NCI-H2227 treated with DMSO at 0.1 percent for 48 hours (cell line): ENCODE measurements around the gene BCL11A.

Experiments
- DNase-seq: peaks from one replicate; lab custom pipeline; 2025; lab: John Stamatoyannopoulos, UW

The BCL11A gene

DNA sequence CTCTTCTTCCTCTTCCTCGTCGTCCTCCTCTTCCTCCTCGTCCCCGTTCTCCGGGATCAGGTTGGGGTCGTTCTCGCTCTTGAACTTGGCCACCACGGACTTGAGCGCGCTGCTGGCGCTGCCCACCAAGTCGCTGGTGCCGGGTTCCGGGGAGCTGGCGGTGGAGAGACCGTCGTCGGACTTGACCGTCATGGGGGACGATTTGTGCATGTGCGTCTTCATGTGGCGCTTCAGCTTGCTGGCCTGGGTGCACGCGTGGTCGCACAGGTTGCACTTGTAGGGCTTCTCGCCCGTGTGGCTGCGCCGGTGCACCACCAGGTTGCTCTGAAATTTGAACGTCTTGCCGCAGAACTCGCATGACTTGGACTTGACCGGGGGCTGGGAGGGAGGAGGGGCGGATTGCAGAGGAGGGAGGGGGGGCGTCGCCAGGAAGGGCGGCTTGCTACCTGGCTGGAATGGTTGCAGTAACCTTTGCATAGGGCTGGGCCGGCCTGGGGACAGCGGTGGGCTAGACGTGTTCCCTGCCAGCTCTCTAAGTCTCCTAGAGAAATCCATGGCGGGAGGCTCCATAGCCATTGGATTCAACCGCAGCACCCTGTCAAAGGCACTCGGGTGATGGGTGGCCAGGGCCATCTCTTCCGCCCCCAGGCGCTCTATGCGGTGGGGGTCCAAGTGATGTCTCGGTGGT lies 91.9 kb downstream of the BCL11A start:
- DNase-seq = no peak

DNA sequence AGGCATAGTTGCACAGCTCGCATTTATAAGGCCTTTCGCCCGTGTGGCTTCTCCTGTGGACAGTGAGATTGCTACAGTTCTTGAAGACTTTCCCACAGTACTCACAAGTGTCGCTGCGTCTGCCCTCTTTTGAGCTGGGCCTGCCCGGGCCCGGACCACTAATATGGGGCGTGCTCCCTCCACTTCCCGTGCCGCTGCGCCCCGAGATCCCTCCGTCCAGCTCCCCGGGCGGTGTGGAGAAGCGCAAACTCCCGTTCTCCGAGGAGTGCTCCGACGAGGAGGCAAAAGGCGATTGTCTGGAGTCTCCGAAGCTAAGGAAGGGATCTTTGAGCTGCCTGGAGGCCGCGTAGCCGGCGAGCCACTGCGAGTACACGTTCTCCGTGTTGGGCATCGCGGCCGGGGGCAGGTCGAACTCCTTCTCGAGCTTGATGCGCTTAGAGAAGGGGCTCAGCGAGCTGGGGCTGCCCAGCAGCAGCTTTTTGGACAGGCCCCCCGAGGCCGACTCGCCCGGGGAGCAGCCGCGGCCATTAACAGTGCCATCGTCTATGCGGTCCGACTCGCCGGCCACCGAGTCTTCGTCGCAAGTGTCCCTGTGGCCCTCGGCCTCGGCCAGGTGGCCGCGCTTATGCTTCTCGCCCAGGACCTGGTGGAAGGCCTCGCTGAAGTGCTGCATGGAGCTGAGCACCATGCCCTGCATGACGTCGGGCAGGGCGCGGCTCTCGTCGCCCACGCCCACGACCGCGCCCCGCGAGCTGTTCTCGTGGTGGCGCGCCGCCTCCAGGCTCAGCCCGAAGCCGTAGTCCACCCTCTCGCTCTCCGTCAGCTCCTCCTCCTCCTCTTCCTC lies 92.7 kb downstream of the BCL11A start:
- no peak for DNase-seq

DNA sequence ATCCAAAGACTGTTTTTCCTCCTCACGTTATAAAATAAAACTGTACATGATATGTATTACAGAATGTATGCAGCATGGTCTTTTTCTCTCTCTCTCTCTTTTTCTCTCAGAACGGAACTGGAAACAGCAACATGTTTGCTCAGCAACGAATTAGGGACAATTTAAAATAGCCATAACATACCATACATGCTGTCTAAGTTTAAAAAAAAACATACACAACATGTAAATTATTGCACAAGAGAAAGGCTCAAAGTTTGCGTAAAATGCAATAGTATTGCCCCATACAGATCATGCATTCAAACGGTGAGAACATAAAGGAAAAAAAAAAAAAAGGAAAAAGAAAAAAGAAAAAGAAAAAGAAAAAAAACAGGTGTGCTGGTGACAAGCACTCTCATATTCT lies 93.6 kb downstream of the BCL11A start:
- DNase-seq = no peak

DNA sequence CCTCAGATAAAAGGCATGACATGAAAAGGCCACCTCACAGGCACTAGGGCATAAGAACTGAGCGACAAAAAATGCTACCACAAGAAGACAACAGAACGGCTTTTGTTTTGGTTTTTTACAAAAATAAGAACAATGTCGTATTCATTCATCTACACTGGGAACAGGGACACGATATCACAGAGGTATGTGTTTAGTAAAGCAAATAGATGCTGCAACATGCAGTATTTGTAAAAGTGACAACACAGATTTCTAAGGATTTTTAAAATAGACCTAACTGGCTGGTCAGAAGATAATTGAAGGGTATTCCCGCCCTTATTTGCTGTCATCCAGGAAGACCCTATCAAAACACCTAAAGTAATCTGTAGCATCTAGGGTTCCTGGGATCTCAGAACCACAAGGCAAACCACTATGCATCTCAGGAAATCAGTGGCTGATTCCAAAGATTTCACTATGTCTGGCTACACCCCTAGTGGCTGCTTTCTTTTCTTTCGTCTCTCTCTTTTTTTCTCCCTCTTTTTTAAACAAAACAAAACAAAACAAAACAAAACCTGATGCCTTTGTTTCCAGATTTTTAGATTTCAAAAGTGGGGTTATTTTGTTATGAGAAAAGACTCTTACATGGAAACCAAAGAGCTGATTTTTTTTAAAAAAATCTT lies 97.2 kb downstream of the BCL11A start:
- DNase-seq = no peak

DNA sequence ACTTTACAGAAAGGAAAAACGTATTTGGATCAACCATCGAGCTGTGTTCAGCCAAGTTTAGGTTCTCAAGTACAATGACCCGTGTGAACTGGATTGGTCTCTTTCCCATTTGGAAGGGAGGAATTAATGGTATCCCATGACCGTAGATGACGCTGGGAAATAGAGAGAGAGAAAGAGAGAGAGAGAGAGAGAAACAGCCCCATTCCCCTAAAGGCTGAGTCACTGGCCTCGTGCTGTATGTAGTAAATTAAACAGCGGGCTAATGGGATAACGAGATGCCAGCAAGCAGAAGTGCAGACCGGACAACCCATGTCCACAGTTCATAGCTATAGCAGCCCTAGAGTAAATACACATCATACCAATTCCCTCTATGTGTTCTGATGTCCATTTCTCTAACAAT lies 99.6 kb downstream of the BCL11A start:
- DNase-seq = no peak

DNA sequence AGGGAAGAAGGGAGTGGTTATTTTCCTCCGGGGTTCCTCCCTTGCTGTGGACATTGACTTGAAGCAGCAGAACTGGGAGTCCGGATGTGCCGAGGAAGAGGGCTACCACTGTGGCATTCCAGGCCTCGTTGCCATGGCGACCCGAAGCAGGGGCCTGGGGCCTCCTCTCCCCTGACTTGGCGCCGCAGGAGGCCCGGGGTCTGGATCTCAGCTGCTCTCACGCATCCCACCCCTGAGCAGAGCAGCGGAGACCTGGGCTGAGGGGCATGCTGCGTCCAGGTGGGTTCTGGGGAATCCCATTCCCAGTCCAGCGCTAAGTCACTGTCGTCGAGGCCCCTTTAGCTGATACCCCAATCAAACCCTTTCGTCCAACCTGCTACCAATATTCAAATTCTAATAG lies 100.2 kb downstream of the BCL11A start:
- DNase-seq = no peak

DNA sequence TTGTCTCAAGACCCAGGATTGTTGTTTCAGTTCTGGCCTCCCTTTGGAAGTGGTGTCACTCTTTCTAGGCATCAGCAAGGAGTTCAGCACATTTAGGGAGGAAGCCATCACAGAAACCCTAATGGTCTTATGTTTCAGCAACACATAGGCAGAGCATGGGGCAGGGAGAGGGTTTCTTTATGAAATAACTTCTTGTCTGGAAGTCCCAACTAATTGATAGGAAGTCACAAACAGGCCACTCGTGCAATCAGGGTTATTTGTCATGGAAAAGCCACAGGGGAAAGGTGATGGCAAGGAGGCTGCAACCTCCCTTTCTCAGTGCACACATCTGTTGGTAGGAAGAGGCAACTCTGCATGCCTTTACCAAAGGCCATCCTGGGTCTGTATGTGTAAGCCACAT lies 103.0 kb downstream of the BCL11A start:
- DNase-seq = no peak

DNA sequence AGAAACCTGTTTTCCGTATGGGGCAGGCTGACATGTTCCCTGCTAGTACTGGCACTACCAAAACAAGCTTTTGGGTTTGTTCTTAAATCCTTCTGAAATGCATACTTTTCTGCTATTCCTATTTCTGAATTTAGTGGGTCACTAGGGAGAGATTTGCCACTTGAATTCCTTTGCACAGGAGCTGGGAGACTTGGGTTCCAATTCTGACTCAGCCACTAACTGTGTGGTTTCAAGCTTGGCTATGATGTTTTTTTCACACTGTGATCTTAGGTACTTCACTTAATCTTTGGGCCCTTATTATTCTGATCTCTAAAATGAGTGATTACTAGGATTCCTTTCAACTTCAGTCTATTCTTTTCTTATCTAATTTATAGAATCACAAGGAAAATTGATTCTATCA lies 105.5 kb downstream of the BCL11A start:
- DNase-seq = no peak

DNA sequence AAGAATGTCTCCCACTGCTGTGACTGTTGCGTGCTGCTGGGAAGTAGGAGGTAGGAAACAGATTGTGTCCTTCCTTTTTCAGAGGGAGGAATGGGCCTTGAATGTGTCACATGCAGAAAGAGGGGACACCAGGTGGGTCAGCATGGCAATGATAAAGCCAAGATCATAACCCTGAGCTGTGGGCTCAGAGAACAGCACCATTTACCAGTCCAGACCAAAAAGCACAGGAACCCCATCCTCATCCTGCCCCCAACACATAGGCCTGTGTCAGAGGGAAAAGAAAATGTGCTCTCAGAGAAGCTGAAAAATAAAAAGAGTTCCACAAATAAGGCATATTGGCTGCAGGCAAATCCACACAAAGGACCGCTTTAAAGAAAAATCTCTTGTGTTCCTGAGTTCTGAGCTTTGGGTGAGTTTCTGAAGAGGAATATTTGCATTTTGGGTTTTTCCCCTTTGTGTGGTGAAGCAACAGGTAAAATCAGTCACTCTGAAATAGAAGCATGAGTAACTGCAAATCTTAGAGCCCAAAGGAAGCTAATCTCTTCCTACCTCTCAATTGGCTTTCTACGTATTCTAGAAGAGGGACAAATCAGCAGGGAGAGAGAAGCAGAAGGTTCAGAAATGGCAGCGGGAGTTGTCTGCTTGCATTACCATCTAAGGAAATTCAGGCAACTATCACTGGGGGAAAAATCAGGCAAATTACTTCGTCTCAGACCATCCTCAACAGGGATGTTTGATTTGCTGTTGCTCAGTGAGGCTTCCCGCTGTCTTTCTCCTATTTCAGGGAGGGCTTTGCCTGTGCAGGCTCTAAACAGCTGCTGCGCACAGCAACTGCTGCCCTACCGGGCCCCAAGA lies 106.8 kb downstream of the BCL11A start:
- DNase-seq = no peak

DNA sequence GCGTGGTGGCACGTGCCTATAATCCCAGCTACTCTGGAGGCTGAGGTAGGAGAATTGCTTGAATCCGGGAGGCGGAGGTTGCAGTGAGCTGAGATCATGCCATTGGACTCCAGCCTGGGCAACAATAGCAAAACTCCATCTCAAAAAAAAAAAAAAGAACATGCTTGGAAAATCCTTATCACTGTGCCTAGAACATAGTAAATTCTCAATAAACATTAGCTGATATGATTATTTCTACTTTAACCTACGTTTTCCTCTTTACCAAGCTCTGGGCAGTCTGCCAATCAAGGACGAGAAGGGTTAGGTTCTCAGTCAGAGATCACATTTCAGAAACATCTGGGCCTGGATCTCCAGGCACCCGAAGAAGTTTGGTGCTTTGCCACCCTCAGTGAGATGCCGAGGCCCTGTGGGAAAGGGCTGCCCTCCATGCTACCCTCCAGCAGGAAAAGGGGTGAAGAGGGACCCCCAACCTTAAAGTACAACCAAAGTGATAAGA lies 107.7 kb downstream of the BCL11A start:
- no peak for DNase-seq

DNA sequence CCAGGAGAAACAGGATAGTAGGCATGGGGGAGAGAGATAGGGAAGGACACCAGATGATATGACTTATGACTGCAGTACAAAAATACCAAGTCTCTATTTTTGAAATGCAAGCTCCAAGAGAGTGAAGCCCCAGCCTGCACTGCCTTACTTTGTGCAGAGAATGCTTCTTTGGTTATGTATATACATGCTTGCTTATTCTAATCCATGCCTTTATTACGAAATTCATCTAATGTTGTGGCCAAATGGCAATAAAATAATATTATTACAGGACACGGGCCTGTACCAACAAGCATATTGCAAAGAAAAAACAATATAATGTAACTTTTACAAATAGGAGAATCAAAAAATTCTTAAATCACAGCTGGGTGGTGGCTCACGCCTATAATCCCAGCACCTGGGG lies 110.8 kb downstream of the BCL11A start:
- DNase-seq = no peak

DNA sequence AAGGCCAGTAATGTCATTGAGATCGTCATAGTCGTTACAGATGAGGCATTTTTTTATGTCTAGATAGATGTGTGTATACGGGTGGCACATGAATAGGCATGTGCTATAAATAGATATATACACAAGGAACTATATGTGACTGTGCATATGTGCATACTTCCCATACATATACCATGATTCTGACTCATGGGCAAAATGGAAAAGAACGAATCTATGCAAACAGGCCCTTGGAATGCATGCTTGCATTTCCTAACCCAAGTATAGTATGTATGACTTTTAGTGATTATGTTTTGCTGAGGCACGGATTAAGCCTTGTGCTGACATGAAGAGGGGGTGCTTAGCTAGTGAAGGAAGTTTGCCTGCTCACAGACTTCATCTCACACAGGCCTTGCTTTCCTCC lies 111.7 kb downstream of the BCL11A start:
- no peak for DNase-seq

DNA sequence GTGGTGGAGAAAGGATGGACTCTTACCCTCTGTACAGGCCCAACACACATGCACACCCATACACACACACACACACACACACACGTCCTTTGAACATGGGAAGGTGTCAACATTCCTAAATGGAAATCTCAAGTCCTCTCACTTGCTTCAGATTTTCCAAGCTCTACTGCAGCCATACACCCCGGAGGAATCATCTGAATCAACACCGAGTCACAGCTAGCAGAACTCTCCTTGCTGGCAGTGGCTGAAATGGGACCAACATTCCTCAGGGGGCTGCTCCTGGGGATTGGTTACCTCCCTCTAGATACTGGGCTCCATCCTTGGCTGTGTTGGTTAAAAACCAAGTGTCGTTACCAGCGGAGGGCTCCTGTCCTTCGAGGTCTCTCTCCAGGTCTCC lies 112.7 kb downstream of the BCL11A start:
- no peak for DNase-seq

DNA sequence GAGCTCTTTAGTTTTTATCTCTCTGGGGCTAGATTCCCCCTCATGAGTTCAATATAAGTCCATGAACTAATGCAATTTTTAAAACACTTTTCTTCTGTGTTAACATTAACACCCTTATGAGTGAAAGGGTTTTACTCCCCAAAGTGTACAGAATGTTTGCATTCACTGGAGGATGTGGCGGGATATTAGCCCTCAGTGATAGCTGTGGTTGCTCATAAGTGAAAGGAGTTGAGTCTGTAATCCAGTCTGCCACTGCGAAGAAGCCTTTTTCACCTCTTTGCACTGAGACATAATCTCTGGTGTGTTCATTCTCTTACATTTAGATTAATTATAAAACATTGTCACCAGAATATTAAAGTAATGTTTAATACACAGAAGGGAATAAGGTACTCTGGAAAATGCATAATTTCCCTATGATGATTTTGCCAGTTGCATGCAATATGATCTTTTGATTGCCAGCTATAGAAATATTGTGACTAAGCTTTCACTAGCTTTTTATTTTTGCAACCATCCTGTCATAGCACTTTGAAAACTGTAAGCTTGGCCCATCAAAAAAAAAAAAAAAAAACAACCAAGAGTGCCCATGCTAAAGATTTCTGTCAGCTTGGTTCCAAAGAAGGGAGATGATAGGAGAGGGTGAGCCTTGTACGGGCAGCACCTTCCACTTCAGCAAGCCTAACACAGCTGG lies 113.2 kb downstream of the BCL11A start:
- no peak for DNase-seq

DNA sequence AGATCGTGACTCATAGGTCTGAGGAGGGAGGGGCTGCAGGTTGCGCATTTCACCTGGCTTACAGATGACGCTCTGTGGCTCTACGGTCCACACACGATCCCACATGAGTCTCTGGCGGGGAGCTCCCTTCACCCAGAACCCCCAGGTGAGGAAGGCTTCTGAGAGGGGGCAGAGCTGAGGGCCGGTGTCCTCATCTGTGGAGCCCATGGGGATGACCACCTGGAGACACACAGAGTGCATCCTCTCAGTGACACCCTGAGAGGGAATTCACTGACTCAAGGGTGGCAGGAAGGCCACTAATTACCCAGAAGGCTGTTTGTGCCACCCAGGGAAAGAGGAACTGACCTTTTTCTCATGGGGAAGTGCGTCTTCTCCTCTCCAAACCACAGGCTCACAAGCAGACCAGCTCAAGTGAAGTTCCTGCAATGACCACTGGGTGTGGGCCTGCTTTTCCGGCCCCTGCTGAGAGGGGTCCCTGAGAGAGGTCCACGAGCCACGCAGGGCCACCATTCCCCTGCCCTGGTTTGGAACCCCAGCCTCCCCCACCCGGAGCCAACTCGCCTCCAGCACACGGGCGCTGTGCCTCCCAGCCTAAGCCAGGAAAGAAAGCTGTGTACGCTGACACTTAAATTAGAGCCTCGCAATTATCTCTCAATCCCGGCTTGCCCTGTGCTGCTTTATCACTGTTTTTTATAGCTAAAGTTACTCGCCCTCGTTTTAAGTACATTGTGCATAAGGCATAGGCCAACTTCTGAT lies 114.1 kb downstream of the BCL11A start:
- no peak for DNase-seq

DNA sequence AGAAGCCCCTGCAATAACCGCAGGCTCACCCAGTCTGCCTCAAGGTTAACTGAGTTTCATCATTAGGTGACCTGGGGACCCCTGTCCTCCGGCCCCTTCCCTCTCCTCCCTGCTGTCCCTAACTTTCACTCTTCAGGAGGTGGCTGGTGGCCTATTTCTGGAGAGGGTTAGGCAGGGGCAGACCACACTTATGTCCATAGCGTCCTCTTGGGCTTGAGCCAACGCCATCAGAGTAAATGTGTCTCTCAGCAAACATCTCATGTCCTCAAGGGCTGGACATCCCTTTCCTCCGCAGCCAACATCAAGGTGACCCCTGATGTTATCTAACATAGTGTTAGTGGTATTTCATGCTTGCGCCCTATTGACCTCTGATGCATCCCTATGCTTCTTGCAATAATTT lies 114.8 kb downstream of the BCL11A start:
- DNase-seq = no peak

DNA sequence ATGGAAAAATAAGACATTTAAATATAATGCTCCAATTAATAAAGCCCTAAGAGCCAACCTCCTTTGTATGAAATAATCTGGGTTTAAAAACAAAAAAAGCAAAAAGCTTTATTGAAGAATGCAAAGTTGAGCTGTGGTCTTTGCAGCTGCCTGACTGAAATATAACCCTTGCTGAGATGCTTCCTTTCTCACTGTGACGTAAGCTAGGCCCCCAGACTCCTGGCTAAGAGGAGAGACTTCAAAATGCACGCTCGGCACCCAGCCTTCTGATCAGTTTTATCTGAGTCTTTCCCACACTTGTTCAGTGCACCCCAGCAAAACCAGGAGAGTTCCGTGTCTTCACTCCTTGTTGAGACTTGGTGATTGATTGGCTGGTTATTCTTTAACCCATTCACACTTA lies 115.3 kb downstream of the BCL11A start:
- DNase-seq = no peak

DNA sequence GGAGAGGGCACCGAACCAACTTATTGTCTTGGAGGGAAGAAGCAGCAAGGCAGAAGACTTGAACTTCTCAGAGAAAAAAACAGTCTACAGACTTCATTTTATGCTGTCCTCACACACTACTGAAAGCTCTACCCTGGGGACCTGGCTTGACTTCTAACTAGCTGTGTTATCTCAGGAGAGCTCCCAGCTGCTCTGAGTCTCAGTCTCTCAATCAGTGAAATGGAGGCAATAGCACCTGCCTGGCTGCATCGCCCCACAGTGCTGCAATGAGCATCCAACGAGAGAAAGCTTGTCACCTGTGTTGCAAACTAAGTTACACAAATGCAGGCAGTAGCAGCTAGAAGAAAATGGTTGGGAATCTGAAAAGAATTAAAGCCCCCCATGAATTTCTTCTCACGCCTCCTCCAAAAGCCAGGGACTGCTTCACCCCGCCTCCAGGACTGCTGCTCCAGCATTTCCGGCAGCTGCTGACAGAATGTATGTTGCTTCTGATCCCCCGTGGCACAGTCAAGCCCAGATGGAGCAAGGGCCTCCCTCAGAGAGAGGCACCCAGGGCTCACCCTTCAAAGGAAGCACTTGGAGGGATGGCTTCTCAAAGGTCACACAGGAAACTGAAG lies 116.3 kb downstream of the BCL11A start:
- DNase-seq = no peak

DNA sequence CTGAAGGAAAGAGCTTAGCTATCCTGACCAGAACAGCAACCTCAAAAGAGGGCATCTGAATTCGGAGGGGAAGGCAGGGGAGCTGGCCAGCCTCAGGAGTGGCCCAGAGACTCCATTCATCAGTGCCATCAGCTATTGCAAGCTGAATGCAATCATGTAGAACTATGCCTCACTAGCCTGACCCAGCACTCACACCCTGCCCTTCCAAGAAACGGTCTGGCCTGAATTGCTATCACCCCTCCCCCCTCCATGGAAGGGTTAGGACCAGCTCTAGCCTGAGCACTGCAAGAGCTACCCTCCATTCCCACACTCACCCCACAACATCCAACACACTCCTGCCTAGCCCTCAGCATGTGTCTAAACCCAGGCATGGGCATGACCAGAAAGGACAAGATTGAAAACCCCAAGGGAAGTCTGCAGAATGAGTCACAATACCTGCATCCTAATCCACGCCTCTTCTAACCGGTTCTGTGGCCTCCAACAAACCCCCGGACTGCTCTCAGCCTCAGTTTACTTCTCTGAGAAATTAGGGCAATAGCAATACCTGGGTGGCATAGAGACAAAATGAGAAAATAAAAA lies 120.3 kb downstream of the BCL11A start:
- no peak for DNase-seq

DNA sequence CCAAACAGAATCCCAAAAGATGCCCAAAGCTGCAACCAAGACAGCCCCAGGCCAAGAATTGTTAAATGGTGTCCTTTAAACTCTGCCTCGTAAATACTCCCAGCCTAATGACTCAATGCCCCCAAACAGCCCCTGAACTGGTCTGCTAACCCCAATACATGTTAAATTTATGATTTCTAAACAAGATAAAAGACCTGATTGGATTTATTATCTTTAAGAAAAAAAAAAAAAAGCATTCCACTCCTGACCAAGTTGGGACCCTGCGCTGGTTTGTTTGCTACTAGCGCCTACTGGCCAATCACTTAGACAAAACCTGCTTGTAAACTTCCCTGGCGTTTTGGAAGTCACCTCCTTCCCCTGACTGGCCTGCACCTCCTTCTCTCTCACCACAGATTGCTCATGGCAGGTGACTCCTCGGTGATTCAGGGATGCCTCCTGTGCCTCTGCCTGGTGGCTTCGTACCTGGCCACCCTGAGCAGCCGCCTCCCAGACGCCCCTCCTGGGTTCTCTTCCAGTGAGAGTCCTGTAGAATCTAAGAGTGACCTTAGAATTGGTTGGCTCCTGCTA lies 121.3 kb downstream of the BCL11A start:
- DNase-seq = no peak
